HuH-7 (cell line): ENCODE results near the gene STOML2.
A peak's percentile ranks its signal among the peaks of the same experiment; 100 is the strongest.

Experiments
- DNase-seq: peaks from one replicate; pipeline ENCODE4 v3.0.0; 2011; ENCODE audit warnings: low spot score

STOML2 gene

GRCh38 chr9:35107297-35108290 lies 4.7 kb upstream of the STOML2 start:
- no peak for DNase-seq

- no peak for DNase-seq
Measured at GRCh38 chr9:35106343-35106730, 3.4 kb upstream of the STOML2 start.

- DNase-seq = no peak
Measured at GRCh38 chr9:35105571-35106342, 2.8 kb upstream of the STOML2 start.

GRCh38 chr9:35105126-35105525 lies 2.2 kb upstream of the STOML2 start:
- no peak for DNase-seq

GRCh38 chr9:35104586-35104985 lies 1.7 kb upstream of the STOML2 start:
- DNase-seq = no peak

GRCh38 chr9:35103660-35104191 lies 795 bp upstream of the STOML2 start:
- no peak for DNase-seq

GRCh38 chr9:35102465-35102768 lies 514 bp downstream of the STOML2 start:
- no peak for DNase-seq

GRCh38 chr9:35097573-35097972 lies 5.4 kb downstream of the STOML2 start:
- DNase-seq = no peak

GRCh38 chr9:35096035-35096849 lies 6.7 kb downstream of the STOML2 start, which contains the start of gene PIGO:
Gene PIGO, minus strand, starts transcription at chr9:35096591. Its CDS starts 1,026 bp downstream, at chr9:35095565.
- DNase-seq = peak; percentile 95

GRCh38 chr9:35091536-35091935 lies 11.4 kb downstream of the STOML2 start:
- no peak for DNase-seq

- no peak for DNase-seq
Measured at GRCh38 chr9:35089434-35089833, 13.5 kb downstream of the STOML2 start.

- DNase-seq = no peak
Measured at GRCh38 chr9:35085078-35085477, 17.9 kb downstream of the STOML2 start.

- DNase-seq = peak; percentile 91
Measured at GRCh38 chr9:35079426-35080341, 23.2 kb downstream of the STOML2 start, which contains the start of gene FANCG. Gene FANCG, minus strand, starts transcription at chr9:35079942. Its CDS starts 418 bp downstream, at chr9:35079524.

GRCh38 chr9:35079041-35079425 lies 23.9 kb downstream of the STOML2 start:
- no peak for DNase-seq

GRCh38 chr9:35078066-35078465 lies 24.9 kb downstream of the STOML2 start:
- no peak for DNase-seq

GRCh38 chr9:35076848-35077247 lies 26.1 kb downstream of the STOML2 start:
- no peak for DNase-seq

GRCh38 chr9:35075358-35075757 lies 27.6 kb downstream of the STOML2 start:
- DNase-seq = no peak

- DNase-seq = no peak
Measured at GRCh38 chr9:35074791-35075190, 28.1 kb downstream of the STOML2 start.

- no peak for DNase-seq
Measured at GRCh38 chr9:35074141-35074540, 28.8 kb downstream of the STOML2 start.

- DNase-seq = no peak
Measured at GRCh38 chr9:35073279-35073612, 29.7 kb downstream of the STOML2 start.
